Muscle layer of duodenum (tissue), 2 donors: ENCODE results near the gene PPTC7.
A peak's percentile ranks its signal among the peaks of the same experiment; 100 is the strongest.

Experiments
- H3K27ac ChIP-seq: one replicate; pipeline ENCODE4 v1.7.0; 2013; ENCODE audit warnings: mild to moderate bottlenecking, low read length
- H3K27me3 ChIP-seq: one replicate; pipeline ENCODE4 v1.7.0; 2013; ENCODE audit warnings: low read depth, mild to moderate bottlenecking, control low read depth, low read length
- H3K36me3 ChIP-seq, 2 donors: one replicate each; pipeline ENCODE4 v1.7.0; 2013; ENCODE audit warnings: low read length in 2 of 2, control low read depth in 1 of 2, mild to moderate bottlenecking in 1 of 2; ENCODE audit not compliant: insufficient read depth in 2 of 2, control insufficient read depth in 1 of 2
- H3K4me1 ChIP-seq, 2 donors: one replicate each; pipeline ENCODE4 v1.7.0; 2013; ENCODE audit warnings: low read length in 2 of 2, mild to moderate bottlenecking in 2 of 2, control low read depth in 1 of 2, moderate library complexity in 1 of 2; ENCODE audit not compliant: insufficient read depth in 2 of 2, control insufficient read depth in 1 of 2
- H3K4me3 ChIP-seq, 2 donors: one replicate each; pipeline ENCODE4 v1.7.0; 2013; ENCODE audit warnings: low read length in 2 of 2, low read depth in 1 of 2, mild to moderate bottlenecking in 1 of 2
- H3K9me3 ChIP-seq, 2 donors: one replicate each; pipeline ENCODE4 v1.7.0; 2013; ENCODE audit warnings: low read length in 2 of 2, control low read depth in 1 of 2, mild to moderate bottlenecking in 1 of 2; ENCODE audit not compliant: control insufficient read depth in 1 of 2
- donor health status: healthy.

The PPTC7 gene

GRCh38 chr12:110583137-110584059 is at the start of gene PPTC7:
TSS of gene PPTC7 (minus strand) at chr12:110583318. CDS start at chr12:110583031, 287 bp downstream.
- Histone ChIP-seq H3K9me3 (no peaks in the 10 kb centered on the region), H3K4me1 (peaks cover 22 to 43% of the 10 kb centered on the region in 2 donors), H3K27me3 (no peaks in the 10 kb centered on the region), H3K27ac (peak within 1 kb of the TSS; percentile 93), H3K36me3 (no peaks in the 10 kb centered on the region), H3K4me3 (peak within 1 kb of the TSS; percentile 86 to 89)

GRCh38 chr12:110627500-110628195 is 44.5 kb upstream of the PPTC7 start:
- Histone ChIP-seq H3K4me3 (no peak overlapping the region), H3K36me3 (peaks cover under 1 to 13% of the 10 kb centered on the region in 2 donors), H3K9me3 (no peaks in the 10 kb centered on the region), H3K4me1 (no peaks in the 10 kb centered on the region), H3K27me3 (no peaks in the 10 kb centered on the region), H3K27ac (no peak overlapping the region)

GRCh38 chr12:110622582-110622981 is 39.5 kb upstream of the PPTC7 start:
- no peaks in the 10 kb centered on the region for H3K4me1 ChIP-seq
- H3K36me3 ChIP-seq: peaks cover 0 to 13% of the 10 kb centered on the region in 2 donors
- H3K27me3 ChIP-seq: no peaks in the 10 kb centered on the region
- H3K9me3 ChIP-seq: no peaks in the 10 kb centered on the region
- no peak overlapping the region for H3K27ac ChIP-seq
- H3K4me3 ChIP-seq: no peak overlapping the region

GRCh38 chr12:110619534-110619953 is 36.4 kb upstream of the PPTC7 start:
- Histone ChIP-seq H3K9me3 (no peaks in the 10 kb centered on the region), H3K27me3 (no peaks in the 10 kb centered on the region), H3K27ac (no peak overlapping the region), H3K4me3 (no peak overlapping the region), H3K36me3 (peaks cover 0 to 13% of the 10 kb centered on the region in 2 donors), H3K4me1 (peaks cover under 1 to 7% of the 10 kb centered on the region in 2 donors)

- no peak overlapping the region for H3K27ac ChIP-seq
- H3K4me3 ChIP-seq: no peak overlapping the region
- peaks cover 3 to 12% of the 10 kb centered on the region in 2 donors for H3K4me1 ChIP-seq
- H3K36me3 ChIP-seq: peaks cover 0 to 6% of the 10 kb centered on the region in 2 donors
- no peaks in the 10 kb centered on the region for H3K27me3 ChIP-seq
- H3K9me3 ChIP-seq: no peaks in the 10 kb centered on the region
Observed at GRCh38 chr12:110616471-110617115, 33.5 kb upstream of the PPTC7 start.

GRCh38 chr12:110615171-110615570 is 32.1 kb upstream of the PPTC7 start:
- Histone ChIP-seq H3K27me3 (no peaks in the 10 kb centered on the region), H3K36me3 (no peaks in the 10 kb centered on the region), H3K4me3 (no peak overlapping the region), H3K27ac (no peak overlapping the region), H3K9me3 (no peaks in the 10 kb centered on the region), H3K4me1 (peaks cover 3 to 12% of the 10 kb centered on the region in 2 donors)

- no peaks in the 10 kb centered on the region for H3K36me3 ChIP-seq
- H3K9me3 ChIP-seq: no peaks in the 10 kb centered on the region
- H3K4me1 ChIP-seq: peaks cover 3 to 12% of the 10 kb centered on the region in 2 donors
- H3K27ac ChIP-seq: peak within 1 kb of the TSS; percentile 32
- peak within 1 kb of the TSS; percentile 76 to 91 for H3K4me3 ChIP-seq
- H3K27me3 ChIP-seq: no peaks in the 10 kb centered on the region
Observed at GRCh38 chr12:110613771-110614684, 30.9 kb upstream of the PPTC7 start, which contains the start of gene TCTN1. TSS of gene TCTN1 (plus strand) at chr12:110614129. CDS start at chr12:110614183, 54 bp downstream.

- no peak overlapping the region for H3K27ac ChIP-seq
Observed at GRCh38 chr12:110613071-110613770, 30.1 kb upstream of the PPTC7 start.

GRCh38 chr12:110606253-110606611 is 23.1 kb upstream of the PPTC7 start:
- Histone ChIP-seq H3K4me1 (no peaks in the 10 kb centered on the region), H3K27ac (peak overlapping the region; percentile 54), H3K4me3 (no peak overlapping the region)

More at GRCh38 chr12:110613071-110613770, 30.1 kb upstream of the PPTC7 start:
- Histone ChIP-seq H3K36me3 (no peaks in the 10 kb centered on the region), H3K27me3 (no peaks in the 10 kb centered on the region), H3K4me1 (peaks cover 3 to 12% of the 10 kb centered on the region in 2 donors), H3K4me3 (peak overlapping the region; percentile 76 to 91), H3K9me3 (no peaks in the 10 kb centered on the region)

More at GRCh38 chr12:110606253-110606611, 23.1 kb upstream of the PPTC7 start:
- H3K36me3 ChIP-seq: no peaks in the 10 kb centered on the region
- no peaks in the 10 kb centered on the region for H3K9me3 ChIP-seq
- no peaks in the 10 kb centered on the region for H3K27me3 ChIP-seq
